Activated naive CD4-positive, alpha-beta T cell treated with anti-CD3 and anti-CD28 coated beads, Interleukin-2, amount 10 ng/mL, durations not matched to agents 7 days and 5 days (primary cell): Measurements from ENCODE around the gene UBE2E3.
"Not testable (repeated sequence)": the region's sequence is repeated elsewhere in the genome, so short reads cannot be mapped to it uniquely, and the experiment has no call there.

Source experiments
- CTCF ChIA-PET: fragments of 350-600 bp; sonication (Branson Sonifier 250); formaldehyde crosslinking; loops from one replicate; lab custom pipeline; 2021; ENCODE audit warnings: antibody characterized with exemption; lab: Charles Lee
- DNase-seq: peaks from one replicate; pipeline ENCODE4 v3.0.0-alpha.2; 2020
- H3K27ac Mint-ChIP-seq: one replicate; pipeline ENCODE4 v1.8.0; 2021; ENCODE audit warnings: mild to moderate bottlenecking, moderate library complexity, mixed read lengths
- H3K27me3 Mint-ChIP-seq: one replicate; pipeline ENCODE4 v1.8.0; 2021; ENCODE audit warnings: mild to moderate bottlenecking, mixed read lengths
- H3K36me3 Mint-ChIP-seq: one replicate; pipeline ENCODE4 v1.8.0; 2021; ENCODE audit warnings: mixed read lengths
- H3K4me1 Mint-ChIP-seq: one replicate; pipeline ENCODE4 v1.8.0; 2021; ENCODE audit warnings: mixed read lengths
- H3K4me3 Mint-ChIP-seq: one replicate; pipeline ENCODE4 v1.8.0; 2021; ENCODE audit warnings: mild to moderate bottlenecking, moderate library complexity, mixed read lengths
- H3K9me3 Mint-ChIP-seq: one replicate; pipeline ENCODE4 v1.8.0; 2021; ENCODE audit warnings: mixed read lengths

Gene UBE2E3

GRCh38 chr2:181025004-181025403 lies 44.6 kb downstream of the UBE2E3 start:
- H3K27ac Mint-ChIP-seq = no peak overlapping the region
- CTCF ChIA-PET = no interaction called here
- H3K27me3 Mint-ChIP-seq = no peaks in the 10 kb centered on the region
- no peak for DNase-seq
- H3K4me3 Mint-ChIP-seq = no peak overlapping the region
- H3K36me3 Mint-ChIP-seq = no peaks in the 10 kb centered on the region
- H3K4me1 Mint-ChIP-seq = no peaks in the 10 kb centered on the region
- peaks cover 4% of the 10 kb centered on the region for H3K9me3 Mint-ChIP-seq

GRCh38 chr2:181036445-181036844 lies 56.0 kb downstream of the UBE2E3 start:
- Mint-ChIP-seq H3K27me3 (no peaks in the 10 kb centered on the region), H3K4me1 (peaks cover 10% of the 10 kb centered on the region), H3K9me3 (no peaks in the 10 kb centered on the region), H3K4me3 (no peak overlapping the region), H3K36me3 (no peaks in the 10 kb centered on the region), H3K27ac (peak overlapping the region; percentile 56)
- CTCF ChIA-PET = interaction anchor here (1.3 kb wide), 1 partner anchor 53 kb away, joined by 3 read pairs; no protein-coding TSS in a partner anchor
- no peak for DNase-seq

GRCh38 chr2:181036848-181037603 lies 56.6 kb downstream of the UBE2E3 start:
- H3K4me3 Mint-ChIP-seq = no peak overlapping the region
- no peaks in the 10 kb centered on the region for H3K9me3 Mint-ChIP-seq
- DNase-seq = no peak
- H3K4me1 Mint-ChIP-seq = peaks cover 10% of the 10 kb centered on the region
- CTCF ChIA-PET = interaction anchor here (0.9 to 1.7 kb wide), 5 partner anchors 18 to 913 kb away, joined by 3 read pairs; no protein-coding TSS in a partner anchor
- peak overlapping the region; percentile 62 for H3K27ac Mint-ChIP-seq
- H3K36me3 Mint-ChIP-seq = no peaks in the 10 kb centered on the region
- H3K27me3 Mint-ChIP-seq = no peaks in the 10 kb centered on the region

- no peaks in the 10 kb centered on the region for H3K9me3 Mint-ChIP-seq
- no peaks in the 10 kb centered on the region for H3K36me3 Mint-ChIP-seq
- H3K4me3 Mint-ChIP-seq = no peak overlapping the region
- CTCF ChIA-PET = interaction anchor here (0.9 to 1.7 kb wide), 4 partner anchors 17 to 914 kb away, joined by 3 read pairs; no protein-coding TSS in a partner anchor
- H3K27ac Mint-ChIP-seq = no peak overlapping the region
- H3K4me1 Mint-ChIP-seq = peaks cover 10% of the 10 kb centered on the region
- no peak for DNase-seq
- no peaks in the 10 kb centered on the region for H3K27me3 Mint-ChIP-seq
These were observed 57.5 kb downstream of the UBE2E3 start for GRCh38 chr2:181037922-181038321.

GRCh38 chr2:181038796-181039195 lies 58.4 kb downstream of the UBE2E3 start:
- H3K36me3 Mint-ChIP-seq = no peaks in the 10 kb centered on the region
- H3K27me3 Mint-ChIP-seq = no peaks in the 10 kb centered on the region
- H3K4me3 Mint-ChIP-seq = no peak overlapping the region
- peaks cover 10% of the 10 kb centered on the region for H3K4me1 Mint-ChIP-seq
- DNase-seq = no peak
- CTCF ChIA-PET = no interaction called here
- H3K9me3 Mint-ChIP-seq = no peaks in the 10 kb centered on the region
- H3K27ac Mint-ChIP-seq = no peak overlapping the region

GRCh38 chr2:181040839-181041238 lies 60.4 kb downstream of the UBE2E3 start:
- CTCF ChIA-PET = interaction anchor here (0.5 to 0.7 kb wide), 2 partner anchors 59 to 274 kb away, joined by 3 read pairs; no protein-coding TSS in a partner anchor
- H3K36me3 Mint-ChIP-seq, H3K4me3 Mint-ChIP-seq, H3K9me3 Mint-ChIP-seq, DNase-seq, H3K27ac Mint-ChIP-seq, H3K27me3 Mint-ChIP-seq: not testable (repeated sequence)
- H3K4me1 Mint-ChIP-seq = peaks cover 15% of the 10 kb centered on the region

GRCh38 chr2:181041661-181042060 lies 61.3 kb downstream of the UBE2E3 start:
- Mint-ChIP-seq H3K27me3 (no peaks in the 10 kb centered on the region), H3K9me3 (no peaks in the 10 kb centered on the region), H3K4me3 (no peak overlapping the region), H3K4me1 (peaks cover 11% of the 10 kb centered on the region), H3K27ac (no peak overlapping the region), H3K36me3 (no peaks in the 10 kb centered on the region)
- CTCF ChIA-PET = no interaction called here
- DNase-seq = no peak

GRCh38 chr2:181042706-181043105 lies 62.3 kb downstream of the UBE2E3 start:
- Mint-ChIP-seq H3K9me3 (no peaks in the 10 kb centered on the region), H3K27ac (no peak overlapping the region), H3K27me3 (no peaks in the 10 kb centered on the region), H3K36me3 (no peaks in the 10 kb centered on the region), H3K4me3 (no peak overlapping the region), H3K4me1 (peaks cover 5% of the 10 kb centered on the region)
- CTCF ChIA-PET = no interaction called here
- no peak for DNase-seq

- no peak for DNase-seq
- no peaks in the 10 kb centered on the region for H3K9me3 Mint-ChIP-seq
- H3K4me3 Mint-ChIP-seq = no peak overlapping the region
- peaks cover 5% of the 10 kb centered on the region for H3K4me1 Mint-ChIP-seq
- no peaks in the 10 kb centered on the region for H3K27me3 Mint-ChIP-seq
- CTCF ChIA-PET = interaction anchor here (1.0 to 2.1 kb wide), 2 partner anchors 11 to 12 kb away, joined by 3 to 9 read pairs; no protein-coding TSS in a partner anchor
- no peaks in the 10 kb centered on the region for H3K36me3 Mint-ChIP-seq
- H3K27ac Mint-ChIP-seq = no peak overlapping the region
These were observed 66.4 kb downstream of the UBE2E3 start for GRCh38 chr2:181046833-181047232.

GRCh38 chr2:181047829-181048228 lies 67.4 kb downstream of the UBE2E3 start:
- H3K4me3 Mint-ChIP-seq = no peak overlapping the region
- no peak for DNase-seq
- no peaks in the 10 kb centered on the region for H3K27me3 Mint-ChIP-seq
- H3K36me3 Mint-ChIP-seq = no peaks in the 10 kb centered on the region
- CTCF ChIA-PET = interaction anchor here (2.1 kb wide), 1 partner anchor 11 kb away, joined by 9 read pairs; no protein-coding TSS in a partner anchor
- H3K9me3 Mint-ChIP-seq = no peaks in the 10 kb centered on the region
- peaks cover 8% of the 10 kb centered on the region for H3K4me1 Mint-ChIP-seq
- no peak overlapping the region for H3K27ac Mint-ChIP-seq

- Mint-ChIP-seq H3K27me3 (no peaks in the 10 kb centered on the region), H3K27ac (no peak overlapping the region), H3K4me1 (peaks cover 5% of the 10 kb centered on the region), H3K9me3 (no peaks in the 10 kb centered on the region), H3K4me3 (no peak overlapping the region), H3K36me3 (no peaks in the 10 kb centered on the region)
- DNase-seq = no peak
- CTCF ChIA-PET = interaction anchor here (0.6 kb wide), 1 partner anchor 332 kb away, joined by 3 read pairs; no protein-coding TSS in a partner anchor
These were observed 71.6 kb downstream of the UBE2E3 start for GRCh38 chr2:181051861-181052522.

- Mint-ChIP-seq H3K9me3 (no peaks in the 10 kb centered on the region), H3K27me3 (no peaks in the 10 kb centered on the region), H3K4me3 (no peak overlapping the region), H3K36me3 (no peaks in the 10 kb centered on the region), H3K4me1 (peaks cover 5% of the 10 kb centered on the region), H3K27ac (no peak overlapping the region)
- DNase-seq = no peak
- CTCF ChIA-PET = no interaction called here
These were observed 72.1 kb downstream of the UBE2E3 start for GRCh38 chr2:181052523-181052891.

GRCh38 chr2:181054256-181054655 lies 73.9 kb downstream of the UBE2E3 start:
- Mint-ChIP-seq H3K4me3 (no peak overlapping the region), H3K27ac (no peak overlapping the region), H3K9me3 (no peaks in the 10 kb centered on the region), H3K27me3 (no peaks in the 10 kb centered on the region), H3K36me3 (no peaks in the 10 kb centered on the region), H3K4me1 (peaks cover 5% of the 10 kb centered on the region)
- DNase-seq = no peak
- CTCF ChIA-PET = no interaction called here

GRCh38 chr2:181054843-181055242 lies 74.4 kb downstream of the UBE2E3 start:
- H3K27me3 Mint-ChIP-seq = no peaks in the 10 kb centered on the region
- no peak overlapping the region for H3K27ac Mint-ChIP-seq
- no peaks in the 10 kb centered on the region for H3K36me3 Mint-ChIP-seq
- H3K4me1 Mint-ChIP-seq = peaks cover 5% of the 10 kb centered on the region
- no peaks in the 10 kb centered on the region for H3K9me3 Mint-ChIP-seq
- no peak overlapping the region for H3K4me3 Mint-ChIP-seq
- CTCF ChIA-PET = interaction anchor here (1.1 kb wide), 1 partner anchor 17 kb away, joined by 3 read pairs; no protein-coding TSS in a partner anchor
- DNase-seq = no peak
